HG03432 (cell line): ENCODE data around the gene OR6C65.
"Not testable (repeated sequence)": the region's sequence is repeated elsewhere in the genome, so short reads cannot be mapped to it uniquely, and the experiment has no call there.

ENCODE experiments used
- ATAC-seq: cut with Tn5 transposase; IDR thresholded peaks from one replicate; pipeline ENCODE4 v1.9.1; 2021; ENCODE audit warnings: mild to moderate bottlenecking, moderate library complexity; ENCODE audit not compliant: unreplicated experiment

The OR6C65 gene

GRCh38 chr12:55400229-55400628 is at the start of gene OR6C65:
Gene OR6C65, plus strand, starts transcription at chr12:55400529. Its CDS starts 0 bp downstream, at chr12:55400529.
- no peak for ATAC-seq

GRCh38 chr12:55355338-55355737 is 45.0 kb upstream of the OR6C65 start:
- not testable (repeated sequence) for ATAC-seq

DNA sequence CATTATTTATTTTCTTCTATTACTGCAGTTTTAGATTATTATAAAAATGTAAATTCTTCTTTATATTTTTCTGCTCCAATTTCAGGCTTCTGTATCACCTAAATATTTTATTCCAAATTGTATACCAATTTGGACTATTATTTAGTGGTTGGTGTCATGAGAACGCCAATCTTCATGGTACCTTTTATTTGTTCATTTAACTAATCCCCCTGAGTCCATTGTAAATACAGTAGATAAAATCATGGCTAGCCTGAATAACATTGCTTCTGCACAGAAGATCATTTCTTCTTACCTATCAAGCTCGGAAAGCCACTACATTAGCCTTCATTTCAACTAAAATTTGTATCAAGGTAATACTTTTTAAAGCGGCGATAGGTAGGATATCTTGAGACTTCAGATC is 37.7 kb upstream of the OR6C65 start, which contains the start of gene OR6C75:
Gene OR6C75, plus strand, starts transcription at position 301 of the 400 bp plus-strand sequence. CDS start 2,136 bp downstream, outside the sequence.
- ATAC-seq, result no peak

DNA sequence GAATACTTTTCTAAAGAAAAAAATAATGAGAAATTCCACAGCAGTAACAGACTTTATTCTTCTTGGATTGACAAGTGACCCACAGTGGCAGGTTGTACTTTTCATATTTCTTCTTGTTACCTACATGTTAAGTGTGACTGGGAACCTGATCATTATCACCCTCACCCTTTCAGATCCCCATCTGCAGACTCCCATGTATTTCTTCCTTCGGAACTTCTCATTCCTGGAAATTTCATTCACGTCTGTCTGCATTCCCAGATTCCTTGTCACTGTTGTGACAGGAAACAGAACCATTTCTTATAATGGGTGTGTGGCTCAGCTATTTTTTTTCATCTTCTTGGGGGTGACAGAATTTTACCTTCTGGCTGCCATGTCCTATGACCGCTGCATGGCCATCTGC is 35.2 kb upstream of the OR6C65 start:
- ATAC-seq, result no peak

- ATAC-seq, result no peak
Measured at GRCh38 chr12:55372521-55372920, 27.8 kb upstream of the OR6C65 start.

DNA sequence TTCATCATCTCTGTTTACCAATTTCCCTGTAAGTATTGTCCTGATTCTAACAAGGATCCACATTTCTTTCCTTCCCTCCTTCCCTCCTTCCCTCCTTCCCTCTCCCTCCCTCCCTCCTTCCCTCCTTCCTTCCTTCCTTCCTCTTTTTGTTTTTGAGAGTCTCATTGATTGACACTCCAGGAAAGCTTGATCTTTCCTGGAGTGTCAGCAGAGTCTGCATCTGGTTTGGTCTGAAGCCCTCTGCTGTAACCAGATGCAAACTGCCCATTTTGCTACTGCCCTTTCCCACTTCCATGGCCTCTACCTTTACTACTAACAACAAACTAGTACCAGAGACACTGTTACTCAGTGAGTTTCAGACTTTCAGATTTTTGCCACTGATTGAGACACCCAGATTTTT is 14.4 kb upstream of the OR6C65 start:
- ATAC-seq, result no peak

DNA sequence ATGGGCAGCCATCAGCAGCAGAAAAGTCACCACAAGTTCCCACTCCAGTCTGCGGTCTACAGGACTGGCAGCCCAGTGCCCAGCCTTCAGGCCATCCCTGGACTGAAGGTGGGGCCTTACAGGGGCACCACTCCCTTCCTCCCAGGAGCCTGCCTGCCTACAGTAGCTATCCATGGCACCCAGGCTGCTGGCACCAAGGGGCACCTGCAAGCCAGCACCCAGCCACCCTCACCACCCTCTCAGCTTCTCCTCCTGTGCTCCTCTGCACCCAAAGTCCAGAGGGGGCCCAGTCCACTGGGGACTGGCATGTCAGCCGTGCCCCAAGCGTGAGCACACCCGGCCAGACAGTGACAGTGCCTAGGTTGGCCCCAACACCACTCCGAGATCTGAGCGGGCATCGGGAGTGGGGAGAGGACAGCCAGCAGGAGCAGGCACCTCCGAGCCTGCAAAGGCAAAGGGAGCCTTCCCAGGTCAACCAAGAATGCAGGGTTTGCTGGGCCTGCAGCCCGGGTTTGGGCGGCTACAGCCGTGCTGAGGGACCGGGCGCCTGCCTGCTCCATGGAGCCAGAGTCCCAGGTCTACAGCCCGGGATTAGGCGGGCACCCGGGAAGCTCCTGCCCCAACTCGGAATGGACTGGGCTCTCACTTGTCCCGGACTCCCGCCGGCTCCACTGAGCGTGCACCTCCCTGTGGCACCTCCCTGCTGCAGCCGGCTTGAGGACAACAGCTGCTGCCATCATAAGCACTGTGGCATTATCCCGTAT is 8.1 kb upstream of the OR6C65 start:
- no peak for ATAC-seq

DNA sequence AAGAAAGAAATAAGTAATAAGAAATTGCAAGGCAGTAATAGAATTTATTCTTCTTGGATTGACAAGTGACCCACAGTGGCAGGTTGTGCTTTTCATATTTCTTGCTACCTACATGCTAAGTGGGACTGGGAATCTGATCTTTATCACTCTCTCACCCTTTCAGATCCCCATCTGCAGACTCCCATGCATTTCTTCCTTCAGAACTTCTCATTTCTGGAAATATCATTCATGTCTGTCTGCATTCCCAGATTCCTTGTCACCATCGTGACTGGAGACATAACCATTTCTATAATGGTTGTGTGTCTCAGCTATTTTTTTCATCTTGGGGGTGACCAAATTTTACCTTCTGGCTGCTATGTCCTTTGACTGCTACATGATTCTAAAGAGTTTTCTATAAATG is 4.0 kb upstream of the OR6C65 start:
- no peak for ATAC-seq

- ATAC-seq, result no peak
Measured at GRCh38 chr12:55407866-55408265, 7.5 kb downstream of the OR6C65 start.

GRCh38 chr12:55409133-55409532 is 8.8 kb downstream of the OR6C65 start:
- not testable (repeated sequence) for ATAC-seq

GRCh38 chr12:55412138-55412537 is 11.8 kb downstream of the OR6C65 start:
- ATAC-seq, result not testable (repeated sequence)

DNA sequence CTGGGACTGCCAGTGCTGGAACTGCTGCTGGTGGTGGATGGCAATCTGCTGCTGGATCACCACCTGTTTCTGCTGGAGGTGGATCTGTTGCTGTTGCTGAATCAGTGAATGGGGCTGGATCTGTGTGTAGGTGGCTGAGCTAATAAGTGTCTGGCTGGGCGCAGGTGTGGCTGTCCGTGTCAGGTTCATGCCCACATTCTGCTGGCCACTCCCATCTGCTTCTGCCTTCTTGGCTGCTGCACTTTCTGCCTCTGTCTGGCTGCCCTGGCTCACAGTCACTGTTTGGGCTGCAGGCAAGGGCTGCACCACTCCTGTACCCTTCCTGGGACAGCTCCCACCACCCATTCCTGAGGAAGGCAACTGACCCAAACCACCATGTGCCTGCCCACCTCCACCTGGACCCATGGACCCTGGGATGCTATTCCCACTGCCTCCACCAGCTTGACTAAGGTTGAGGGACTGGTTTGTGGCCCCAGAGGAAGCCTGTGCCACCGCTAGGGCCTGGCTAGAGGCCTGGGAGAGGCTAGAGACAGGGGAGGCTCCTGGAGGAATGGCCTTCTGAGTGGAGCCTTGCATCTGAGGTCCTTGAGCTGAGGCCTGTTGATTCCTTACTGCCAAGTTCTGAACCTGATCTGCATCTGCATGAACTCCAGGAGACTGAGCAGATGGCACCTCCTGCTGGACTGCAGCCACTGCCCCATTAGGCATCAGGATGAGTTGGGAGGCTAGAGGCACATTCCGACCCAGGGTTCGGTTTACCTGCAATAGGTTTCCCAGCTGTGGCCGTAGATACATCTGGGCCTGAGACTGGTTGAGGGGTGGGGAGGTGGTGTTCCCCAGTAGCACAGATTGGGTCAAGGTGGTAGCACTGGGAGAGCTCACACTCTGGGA is 13.4 kb downstream of the OR6C65 start:
- ATAC-seq, result not testable (repeated sequence)

DNA sequence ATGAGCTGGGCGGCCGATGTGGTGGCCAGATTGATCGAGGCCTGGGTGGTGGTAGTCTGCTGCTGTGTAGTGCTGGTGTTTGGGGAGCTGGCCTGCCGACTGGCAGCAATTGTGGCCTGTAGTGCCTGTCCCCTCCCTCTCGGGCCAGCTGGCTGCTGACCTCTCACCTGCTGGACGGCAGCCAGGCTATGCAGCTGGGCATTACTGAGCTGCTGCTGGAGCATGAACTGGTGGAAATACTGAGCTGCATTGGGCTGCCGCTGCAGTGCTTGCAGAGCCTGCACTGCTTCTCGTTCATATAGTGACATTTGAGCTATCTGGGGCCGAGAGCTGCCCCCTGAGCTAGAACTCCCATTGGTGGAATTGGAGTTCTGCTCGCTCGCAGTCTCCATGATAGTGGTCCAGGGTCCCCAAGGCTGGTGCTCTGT is 14.1 kb downstream of the OR6C65 start:
- ATAC-seq, result not testable (repeated sequence)

DNA sequence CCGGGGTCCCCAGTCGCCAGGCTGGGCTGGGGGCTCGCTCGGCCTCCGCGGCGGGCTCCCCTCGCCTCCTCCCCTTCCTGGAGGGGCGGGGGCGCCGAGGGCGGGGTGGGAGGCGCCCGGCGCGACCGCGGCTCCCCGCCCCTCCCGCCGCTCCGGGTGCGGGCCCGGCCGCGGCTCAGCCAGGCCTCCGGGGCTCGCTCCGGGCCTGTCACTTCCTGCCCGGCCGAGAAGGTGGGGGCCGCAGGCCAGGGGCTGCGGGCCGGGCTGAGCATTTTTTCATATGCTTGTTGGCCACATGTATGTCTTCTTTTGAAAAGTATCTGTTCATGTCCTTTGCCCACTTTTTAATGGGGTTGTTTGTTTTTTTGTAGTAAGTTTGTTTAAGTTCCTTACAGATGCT is 14.6 kb downstream of the OR6C65 start:
- not testable (repeated sequence) for ATAC-seq

GRCh38 chr12:55416961-55417360 is 16.6 kb downstream of the OR6C65 start:
- no peak for ATAC-seq

DNA sequence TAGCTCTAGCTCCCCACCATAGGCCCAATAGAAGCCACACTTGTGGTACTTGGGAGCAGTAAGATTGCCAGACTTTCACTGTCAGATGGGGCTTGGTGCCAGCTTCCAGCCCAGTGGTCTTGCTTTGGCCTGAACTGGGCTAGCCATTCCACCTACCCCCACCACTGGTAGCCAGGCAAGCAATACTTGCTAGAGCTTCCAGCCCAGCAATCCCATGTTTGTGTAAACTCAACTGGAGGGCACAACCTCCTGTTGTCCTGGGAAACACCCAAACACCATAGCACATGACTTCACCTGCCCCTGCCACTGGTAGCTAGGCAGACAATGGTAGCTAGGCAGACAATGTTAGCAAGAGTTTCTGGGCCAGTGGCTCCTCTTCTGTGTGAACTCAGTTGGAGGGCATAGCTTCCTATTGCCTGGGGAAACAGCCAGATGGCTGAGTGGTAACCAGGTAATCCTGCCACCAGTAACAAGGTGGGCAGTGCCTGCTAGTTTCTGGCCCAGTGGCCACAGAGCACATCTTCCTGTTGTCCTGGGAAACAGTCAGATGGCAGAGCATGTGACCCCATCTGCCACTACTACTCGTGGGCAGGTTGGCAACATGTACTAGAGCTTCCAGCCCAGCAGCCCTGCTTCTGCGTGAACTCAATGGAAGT is 20.1 kb downstream of the OR6C65 start:
- no peak for ATAC-seq

DNA sequence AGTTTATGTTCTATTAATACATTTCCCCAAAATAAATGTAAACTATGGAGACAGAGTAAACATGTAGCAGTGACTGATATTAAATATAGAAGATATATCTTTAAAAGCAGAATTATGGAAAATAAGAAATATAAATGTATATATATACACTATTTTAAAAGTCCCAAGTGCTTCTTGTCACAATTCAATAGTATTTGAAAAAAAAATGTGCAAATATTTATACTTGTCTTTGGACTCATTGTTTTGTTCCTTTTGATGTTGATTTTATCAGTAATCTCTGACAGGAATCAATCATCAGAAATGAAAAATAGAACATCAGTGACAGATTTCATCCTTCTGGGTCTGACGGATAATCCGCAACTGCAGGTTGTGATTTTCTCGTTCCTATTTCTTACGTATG is 25.6 kb downstream of the OR6C65 start, which contains the start of gene OR6C76:
Gene OR6C76, plus strand, starts transcription at position 301 of the 400 bp plus-strand sequence. Its CDS starts 0 bp downstream, at position 301.
- no peak for ATAC-seq

DNA sequence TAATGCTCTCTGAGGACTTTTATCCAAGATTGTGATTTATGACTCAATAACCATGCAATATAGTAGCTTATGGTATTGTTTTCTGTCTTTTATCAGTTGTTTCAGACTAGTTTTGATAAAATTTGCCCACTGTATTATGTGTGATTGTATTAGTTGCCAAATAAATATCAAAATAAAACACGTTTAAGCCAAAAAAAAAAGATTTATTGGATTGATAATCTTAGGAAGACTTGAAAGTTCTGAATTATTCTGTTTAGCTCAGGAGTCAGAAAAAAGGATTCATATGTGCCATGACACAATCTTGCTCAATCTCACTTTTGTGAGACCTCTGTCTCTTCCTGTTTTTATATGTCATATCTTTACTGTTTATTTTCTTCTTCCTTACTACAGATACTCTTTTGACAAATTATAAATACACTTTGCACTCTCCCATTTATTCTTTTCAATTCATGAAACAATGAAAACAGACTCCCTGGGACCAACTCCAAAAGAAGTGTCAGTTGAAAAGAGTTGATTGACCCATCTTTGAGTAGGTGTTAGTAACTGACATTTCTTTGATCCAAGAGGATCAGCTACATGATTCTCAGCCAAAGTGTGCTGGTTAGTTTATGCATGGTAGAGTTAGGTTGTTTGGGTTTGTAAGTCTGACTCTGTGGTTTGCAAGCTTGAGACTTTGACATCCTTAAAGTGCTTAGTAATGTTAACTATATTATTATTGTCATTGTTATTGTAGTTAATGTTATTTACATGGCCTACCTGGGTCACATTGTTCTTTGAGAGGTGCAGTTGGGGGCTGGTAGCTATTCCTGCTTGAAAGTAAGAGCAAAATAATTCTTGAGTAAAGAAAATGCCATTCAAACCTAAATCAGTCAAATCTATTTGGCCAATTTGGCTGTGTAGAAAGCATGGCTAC is 28.3 kb downstream of the OR6C65 start:
- ATAC-seq, result no peak

GRCh38 chr12:55441233-55441632 is 40.9 kb downstream of the OR6C65 start:
- ATAC-seq, result not testable (repeated sequence)

DNA sequence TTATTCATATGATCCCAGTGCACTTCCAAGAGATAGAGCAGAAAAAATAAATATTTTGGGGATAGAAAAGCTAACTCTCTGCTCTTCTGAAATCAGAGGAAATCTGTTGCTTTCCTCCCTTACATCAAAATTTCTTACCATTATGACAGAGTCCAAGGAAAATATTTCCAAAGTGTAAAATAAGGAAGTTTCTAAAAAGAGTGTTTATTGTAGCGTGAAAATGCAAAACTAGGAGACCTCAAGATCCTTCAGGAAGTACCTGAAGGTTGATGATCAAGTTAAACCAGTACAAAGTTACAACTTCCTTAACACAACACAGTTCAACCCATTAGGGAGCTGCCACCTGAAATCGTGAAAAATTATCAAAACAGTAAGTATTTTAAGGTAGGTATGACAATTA is 43.4 kb downstream of the OR6C65 start, which contains the start of gene OR6C2:
Gene OR6C2, plus strand, starts transcription at position 301 of the 400 bp plus-strand sequence. CDS start 8,138 bp downstream, outside the sequence.
- ATAC-seq, result no peak
